H1 (cell line): Measurements from ENCODE around the gene SYNDIG1. TPM values are rescaled to one million over a fixed set of nuclear protein-coding genes. Genes with fewer than 3 reads are reported as not detected.

Experiments used
- CTCF ChIA-PET: fragments of 300-600 bp; sonication (Branson Sonifier 250); formaldehyde crosslinking; loops from one replicate; lab custom pipeline; 2021; ENCODE audit not compliant: partially characterized antibody; lab: Charles Lee
- POLR2A ChIA-PET: fragments of 300-600 bp; sonication (Branson Sonifier 250); formaldehyde crosslinking; loops from one replicate; lab custom pipeline; 2021; ENCODE audit warnings: inconsistent platforms; ENCODE audit not compliant: partially characterized antibody; lab: Charles Lee
- DNase-seq, 2 experiments: peaks; one replicate each; pipeline versions ENCODE4 v3.0.0 to v3.0.0-alpha.2; 2010 to 2022; ENCODE audit warnings: low spot score in 2 of 2, low read depth in 1 of 2, mixed read lengths in 1 of 2
- FAIRE-seq: peaks from 2 replicates; lab custom pipeline; 2011; peaks lifted over from hg19 to GRCh38; lab: Jason Lieb, UNC
- H2AFZ ChIP-seq: 2 replicates; pipeline ENCODE4 v1.8.1; 2012; ENCODE audit warnings: low read length, inconsistent platforms
- H2AK5ac ChIP-seq: 2 replicates; pipeline ENCODE4 v1.6.1; 2013; ENCODE audit warnings: low read depth, low read length
- H2BK120ac ChIP-seq: replicated peaks from 2 replicates; pipeline ENCODE3; 2013; ENCODE audit warnings: low read depth, low read length, inconsistent platforms
- H2BK12ac ChIP-seq: 2 replicates; pipeline ENCODE4 v1.6.1; 2013; ENCODE audit warnings: low read depth, low read length
- H2BK15ac ChIP-seq: 2 replicates; pipeline ENCODE4 v1.6.1; 2013; ENCODE audit warnings: low read length
- H2BK20ac ChIP-seq: 2 replicates; pipeline ENCODE4 v1.6.1; 2013; ENCODE audit warnings: low read length
- H2BK5ac ChIP-seq: 2 replicates; pipeline ENCODE4 v1.6.1; 2013; ENCODE audit warnings: low read depth, low read length
- H3K14ac ChIP-seq: 2 replicates; pipeline ENCODE4 v1.6.1; 2013; ENCODE audit warnings: inconsistent platforms; ENCODE audit not compliant: insufficient read length
- H3K18ac ChIP-seq: 2 replicates; pipeline ENCODE4 v1.6.1; 2013; ENCODE audit warnings: low read length; ENCODE audit errors: extremely low read depth
- H3K23ac ChIP-seq: 2 replicates; pipeline ENCODE4 v1.6.1; 2013; ENCODE audit warnings: inconsistent platforms; ENCODE audit not compliant: insufficient read length
- H3K23me2 ChIP-seq: 2 replicates; pipeline ENCODE4 v1.6.1; 2013; ENCODE audit warnings: low read depth, low read length
- H3K27ac ChIP-seq: 2 replicates; pipeline ENCODE4 v1.6.1; 2011; ENCODE audit warnings: low read depth, low read length, inconsistent platforms
- H3K27me3 ChIP-seq, 4 experiments: replicated peaks in 1 of 4; 1 replicate in 1 of 4; 2 replicates in 3 of 4; pipeline versions ENCODE4 v1.6.1 to v1.8.1; 2011 to 2013; ENCODE audit warnings: low read length in 3 of 4, mild to moderate bottlenecking in 3 of 4, inconsistent platforms in 2 of 4, mixed read lengths in 2 of 4, moderate library complexity in 1 of 4; ENCODE audit not compliant: control insufficient read depth in 3 of 4, insufficient read depth in 3 of 4; ENCODE audit errors: extremely low read depth in 1 of 4
- H3K36me3 ChIP-seq, 4 experiments: 2 replicates each; pipeline versions ENCODE4 v1.6.1 to v1.8.1; 2011 to 2013; ENCODE audit warnings: mild to moderate bottlenecking in 4 of 4, low read length in 3 of 4, moderate library complexity in 2 of 4, control low read depth in 1 of 4, inconsistent platforms in 1 of 4; ENCODE audit not compliant: insufficient read depth in 4 of 4, control insufficient read depth in 2 of 4
- H3K4ac ChIP-seq: replicated peaks from 2 replicates; pipeline ENCODE3; 2013; ENCODE audit warnings: low read length, low read depth, mixed read lengths, inconsistent platforms; ENCODE audit not compliant: insufficient read length
- H3K4me1 ChIP-seq, 4 experiments: replicated peaks in 1 of 4; 1 replicate in 1 of 4; 2 replicates in 3 of 4; pipeline versions ENCODE4 v1.6.1 to v1.8.1; 2011 to 2013; ENCODE audit warnings: low read length in 3 of 4, inconsistent platforms in 2 of 4, mixed read lengths in 1 of 4; ENCODE audit not compliant: insufficient read depth in 4 of 4, control insufficient read depth in 3 of 4
- H3K4me2 ChIP-seq, 2 experiments: 2 replicates each; pipeline versions ENCODE4 v1.6.1 to v1.8.1; 2011 to 2013; ENCODE audit warnings: low read depth in 2 of 2, low read length in 2 of 2, control low read depth in 1 of 2, inconsistent platforms in 1 of 2, mild to moderate bottlenecking in 1 of 2; ENCODE audit not compliant: insufficient read depth in 1 of 2
- H3K4me3 ChIP-seq, 4 experiments: fragments of 200-600, 300-600 bp in 1 of 4; sonication (generic), shearing (Covaris generic), sonication (Bioruptor Twin) in 1 of 4; 2 replicates each; pipeline versions ENCODE4 v1.5.1 to v1.8.1; 2011 to 2016; ENCODE audit warnings: low read length in 4 of 4, low read depth in 3 of 4, control low read depth in 2 of 4, inconsistent platforms in 2 of 4, mild to moderate bottlenecking in 2 of 4, mixed read lengths in 1 of 4, moderate library complexity in 1 of 4; ENCODE audit not compliant: insufficient read depth in 2 of 4; ENCODE audit errors: extremely low read depth in 1 of 4
- H3K56ac ChIP-seq: replicated peaks from 2 replicates; pipeline ENCODE3; 2013; ENCODE audit warnings: low read depth, mild to moderate bottlenecking, mixed read lengths, low read length, inconsistent platforms; ENCODE audit not compliant: insufficient read length
- H3K79me1 ChIP-seq: 2 replicates; pipeline ENCODE4 v1.6.1; 2013; ENCODE audit warnings: low read depth, low read length, control low read depth
- H3K79me2 ChIP-seq, 2 experiments: 2 replicates each; pipeline versions ENCODE4 v1.6.1 to v1.8.1; 2012 to 2013; ENCODE audit warnings: low read length in 2 of 2, mild to moderate bottlenecking in 2 of 2, inconsistent platforms in 1 of 2; ENCODE audit not compliant: insufficient read depth in 2 of 2, control insufficient read depth in 1 of 2
- H3K9ac ChIP-seq, 4 experiments: replicated peaks in 1 of 4; 1 replicate in 1 of 4; 2 replicates in 3 of 4; pipeline versions ENCODE4 v1.6.1 to v1.8.1; 2011 to 2013; ENCODE audit warnings: low read depth in 3 of 4, low read length in 3 of 4, control low read depth in 2 of 4, mild to moderate bottlenecking in 2 of 4, moderate library complexity in 2 of 4, inconsistent platforms in 1 of 4; ENCODE audit errors: extremely low read depth in 1 of 4
- H3K9me3 ChIP-seq, 2 experiments: 2 replicates each; pipeline versions ENCODE4 v1.6.1 to v1.8.1; 2012 to 2013; ENCODE audit warnings: mild to moderate bottlenecking in 2 of 2, moderate library complexity in 2 of 2, control low read depth in 1 of 2, inconsistent platforms in 1 of 2, low read depth in 1 of 2, low read length in 1 of 2, mixed read lengths in 1 of 2; ENCODE audit not compliant: insufficient read depth in 2 of 2
- H4K20me1 ChIP-seq, 2 experiments: replicated peaks in 1 of 2; 2 replicates each; pipeline versions ENCODE3 to v1.8.1; 2011 to 2013; ENCODE audit warnings: inconsistent platforms in 2 of 2, low read length in 2 of 2, mild to moderate bottlenecking in 1 of 2; ENCODE audit not compliant: insufficient read depth in 2 of 2, control insufficient read depth in 1 of 2
- H4K5ac ChIP-seq: 2 replicates; pipeline ENCODE4 v1.6.1; 2013; ENCODE audit warnings: low read length, low read depth, mixed read lengths, inconsistent platforms; ENCODE audit not compliant: insufficient read length
- H4K8ac ChIP-seq: 2 replicates; pipeline ENCODE4 v1.8.0; 2013; ENCODE audit warnings: mild to moderate bottlenecking, moderate library complexity, low read length, inconsistent platforms; ENCODE audit not compliant: insufficient read depth; ENCODE audit errors: extremely low read depth
- H4K91ac ChIP-seq: replicated peaks from 2 replicates; pipeline ENCODE3; 2013; ENCODE audit warnings: low read length, mixed read lengths, inconsistent platforms; ENCODE audit not compliant: insufficient read length
- ASH2L ChIP-seq: fragments of 200-600, 300-600 bp; sonication (generic); IDR thresholded peaks from one replicate; pipeline ENCODE4 v1.7.1; 2017; ENCODE audit warnings: low read length
- CHD2 ChIP-seq: IDR thresholded peaks from 2 replicates; pipeline ENCODE4 v1.6.1; 2012; ENCODE audit warnings: low read length, improper control_type of control experiment
- EP300 ChIP-seq, 2 experiments: IDR thresholded peaks; 1 replicate in 1 of 2; 2 replicates in 1 of 2; pipeline ENCODE4 v1.6.1; 2011 to 2012; ENCODE audit warnings: low read depth in 2 of 2, low read length in 2 of 2, mild to moderate bottlenecking in 2 of 2, borderline replicate concordance in 1 of 2, inconsistent platforms in 1 of 2, moderate library complexity in 1 of 2
- KDM1A ChIP-seq: fragments of 200-600, 300-600 bp; sonication (generic); IDR thresholded peaks from 2 replicates; pipeline ENCODE4 v1.7.1; 2016; ENCODE audit warnings: mild to moderate bottlenecking, low read length, borderline replicate concordance
- KDM4A ChIP-seq: IDR thresholded peaks from one replicate; pipeline ENCODE4 v1.7.1; 2012; ENCODE audit warnings: low read depth, mild to moderate bottlenecking, moderate library complexity, low read length, inconsistent platforms; ENCODE audit not compliant: severe bottlenecking
- NRF1 ChIP-seq: IDR thresholded peaks from 2 replicates; pipeline ENCODE4 v1.6.1; 2011; ENCODE audit warnings: mild to moderate bottlenecking, low read depth, low read length, improper control_type of control experiment
- POLR2AphosphoS5 ChIP-seq: IDR thresholded peaks from 2 replicates; pipeline ENCODE4 v1.6.1; 2011; ENCODE audit warnings: low read depth, low read length
- RAD21 ChIP-seq, 2 experiments: IDR thresholded peaks in 1 of 2; conservative IDR thresholded peaks in 1 of 2; 2 replicates each; pipeline ENCODE4 v1.6.1; 2011; ENCODE audit warnings: low read depth in 2 of 2, low read length in 2 of 2, improper control_type of control experiment in 1 of 2, inconsistent platforms in 1 of 2, mild to moderate bottlenecking in 1 of 2, moderate library complexity in 1 of 2
- SP1 ChIP-seq: IDR thresholded peaks from 2 replicates; pipeline ENCODE4 v1.6.1; 2011; ENCODE audit warnings: low read depth, low read length
- SP2 ChIP-seq: IDR thresholded peaks from 2 replicates; pipeline ENCODE4 v1.6.1; 2012; ENCODE audit warnings: mild to moderate bottlenecking, low read length, inconsistent platforms
- TCF12 ChIP-seq: IDR thresholded peaks from 2 replicates; pipeline ENCODE4 v1.6.1; 2011; ENCODE audit warnings: low read depth, mild to moderate bottlenecking, low read length
- WGBS, 2 experiments: shearing (Covaris generic) in 1 of 2; methylation state at CpG; one replicate each; pipeline versions ENCODE4 v1.1.6 to v1.1.7; 2013 to 2015; ENCODE audit warnings: low lambda C conversion rate in 2 of 2, mixed read lengths in 2 of 2, inconsistent platforms in 1 of 2, low coverage in 1 of 2, missing lambda C conversion rate in 1 of 2; ENCODE audit not compliant: insufficient replicate concordance in 2 of 2, insufficient coverage in 1 of 2, insufficient read length in 1 of 2; ENCODE audit errors: extremely low coverage in 1 of 2, missing lambda C conversion rate in 1 of 2; 5-methylcytosine and 5-hydroxymethylcytosine counted together
- polyA plus RNA-seq, 7 experiments: library from polyadenylated mRNA; depleted of rRNA in 3 of 7; stranded (reverse) in 5 of 7; unstranded in 2 of 7; fragments of >200 nt in 5 of 7; fragments of 200-250 nt in 2 of 7; gene quantifications; 1 replicate in 5 of 7; 2 replicates in 1 of 7; 4 replicates in 1 of 7; pipeline versions ENCODE4 v1.2.1 to v1.2.3, GENCODE V29; 2011 to 2013; ENCODE audit warnings: missing spikeins in 2 of 7, mixed read lengths in 2 of 7
- total RNA-seq: library from RNA; stranded (reverse); fragmentation: NEBNext Ultra II Directional; extraction: Animal tissue kit (Norgen Biotek cat#: 25700); gene quantifications from 2 replicates; pipeline ENCODE4 v1.2.1, GENCODE V29; 2021

Gene SYNDIG1
- total and polyA plus RNA-seq, 2 of the 8 experiments (the other 6 are each of a cell fraction or from before 2014, with no cell fraction given) = 6.5 to 7.8 TPM

- Histone ChIP-seq H2BK12ac (no peak overlapping the region), H3K18ac (no peak overlapping the region), H3K4me1 (peaks cover 4 to 9% (median 7%) of the 10 kb centered on the region in 4 experiments), H4K20me1 (no peaks in the 10 kb centered on the region), H3K4ac (no peak overlapping the region), H2BK15ac (no peak overlapping the region), H2BK20ac (no peak overlapping the region), H3K56ac (no peak overlapping the region), H3K79me2 (no peaks in the 10 kb centered on the region), H3K9ac (no peak overlapping the region), H3K23ac (no peak overlapping the region), H4K5ac (no peak overlapping the region), H4K91ac (no peak overlapping the region), H3K79me1 (no peaks in the 10 kb centered on the region), H2BK120ac (no peak overlapping the region), H4K8ac (no peak overlapping the region), H3K23me2 (no peaks in the 10 kb centered on the region), H3K14ac (no peak overlapping the region), H2AK5ac (no peak overlapping the region), H2BK5ac (no peak overlapping the region), H3K36me3 (no peaks in the 10 kb centered on the region), H3K4me3 (no peak overlapping the region), H3K27me3 (no peaks in the 10 kb centered on the region), H3K9me3 (peaks cover 0 to 4% of the 10 kb centered on the region in 2 experiments; a peak in 1 of 4 replicates), H3K4me2 (no peak overlapping the region), H2AFZ (no peak overlapping the region), H3K27ac (no peak overlapping the region)
- FAIRE-seq = no peak
- 92% methylated on average over 6 of the region's 6 CpGs; no CpG with 5 or more reads in 1 of the 2 experiments for WGBS, 2 experiments
- POLR2A ChIA-PET = no interaction called here
- DNase-seq = peak in 1 of 2 experiments; percentile 14
- CTCF ChIA-PET = interaction anchor here (0.7 to 1.6 kb wide), 2 partner anchors 13 to 218 kb away, joined by 3 to 4 read pairs; no protein-coding TSS in a partner anchor
- TF ChIP-seq NRF1 = no peak
- no peak for TF ChIP-seq CHD2
- no peak for TF ChIP-seq POLR2AphosphoS5
- no peak for TF ChIP-seq ASH2L
- TF ChIP-seq KDM4A = no peak
- TF ChIP-seq EP300 (IDR thresholded peaks at IDR 0.05; ENCODE audit: borderline replicate concordance in 1 of 2, low read depth in 2 of 2, low read length in 2 of 2) = no peak
- TF ChIP-seq TCF12 = no peak
- no peak for TF ChIP-seq SP1
- TF ChIP-seq RAD21 (IDR thresholded peaks at IDR 0.05 in 1 of 2, conservative IDR thresholded peaks at IDR 0.05 in 1 of 2; ENCODE audit: low read depth in 2 of 2, low read length in 2 of 2) = no peak
- no peak for TF ChIP-seq KDM1A
- TF ChIP-seq SP2 = no peak
These were observed 161.2 kb downstream of the SYNDIG1 start for GRCh38 chr20:24630486-24631172.
